Skeletal muscle tissue (tissue), 2 donors: ENCODE data around the gene ABCA3. TPM values are rescaled to one million over a fixed set of nuclear protein-coding genes. Genes with fewer than 3 reads are reported as not detected.

Experiments
- small RNA-seq: library from RNA; depleted of rRNA; stranded (forward); fragments of <200 nt; gene quantifications from one replicate; pipeline ENCODE3, GENCODE V24; 2014
- total RNA-seq: library from RNA; depleted of rRNA; stranded (reverse); fragments of >200 nt; gene quantifications from one replicate; pipeline ENCODE4 v1.2.3, GENCODE V29; 2014

The ABCA3 gene
- total RNA-seq, 1 donor from 2014 or later: 8.4 TPM

Small RNAs within 50 kb of the gene (small RNA-seq; reads per million reads assigned to genes)
- not detected for gene MIR3677
- not detected for gene MIR4717

Other genes starting within 250 kb of the ABCA3 start
- gene PKD1, start 204.8 kb downstream of the ABCA3 start, total RNA-seq: 88.7 TPM
- not detected for gene RAB26, start 192.1 kb downstream of the ABCA3 start, total RNA-seq
- gene TRAF7, start 184.9 kb downstream of the ABCA3 start, total RNA-seq: 24.0 TPM
- 0.52 TPM for gene CASKIN1, start 144.1 kb downstream of the ABCA3 start, total RNA-seq
- gene MLST8, start 135.3 kb downstream of the ABCA3 start, total RNA-seq: 7.8 TPM
- gene BRICD5, start 129.9 kb downstream of the ABCA3 start, total RNA-seq: 2.1 TPM
- 9.9 TPM for gene PGP, start 125.9 kb downstream of the ABCA3 start, total RNA-seq
- 12.5 TPM for gene E4F1, start 117.1 kb downstream of the ABCA3 start, total RNA-seq
- 0.52 TPM for gene DNASE1L2, start 104.3 kb downstream of the ABCA3 start, total RNA-seq
- gene ECI1, start 89.1 kb downstream of the ABCA3 start, total RNA-seq: 42.3 TPM
- 42.3 TPM for gene RNPS1, start 72.6 kb downstream of the ABCA3 start, total RNA-seq
- gene CCNF, start 88.7 kb upstream of the ABCA3 start, total RNA-seq: 6.8 TPM
- 2.6 TPM for gene TEDC2, start 119.4 kb upstream of the ABCA3 start, total RNA-seq
- gene NTN3, start 130.6 kb upstream of the ABCA3 start, total RNA-seq: 5.2 TPM
- 7.8 TPM for gene TBC1D24, start 134.4 kb upstream of the ABCA3 start, total RNA-seq
- 12.0 TPM for gene ATP6V0C, start 173.2 kb upstream of the ABCA3 start, total RNA-seq
- gene AMDHD2, start 179.6 kb upstream of the ABCA3 start, total RNA-seq: 7.3 TPM
- gene CEMP1, start 190.7 kb upstream of the ABCA3 start, total RNA-seq: not detected
- 18.3 TPM for gene PDPK1, start 197.3 kb upstream of the ABCA3 start, total RNA-seq